PC-3 (cell line): ENCODE results near the gene MXRA7. TPM values are rescaled to one million over a fixed set of nuclear protein-coding genes. Genes with fewer than 3 reads are reported as not detected.

Experiments used
- ATAC-seq: fragments of 200-7000 bp; cut with Tn5 transposase; 2 replicates; pipeline ENCODE4 v1.9.1; 2020; ENCODE audit warnings: mild to moderate bottlenecking, moderate library complexity
- BruUV-seq: library from RNA; stranded (reverse); fragments of 400-500 nt; replicated peaks from 2 replicates; lab custom pipeline; 2021; lab: Mats Ljungman, UMichigan
- CTCF ChIA-PET: fragments of 300-600 bp; sonication (Branson Sonifier 250); formaldehyde crosslinking; loops from one replicate; lab custom pipeline; 2022; ENCODE audit warnings: antibody characterized with exemption; lab: Charles Lee
- POLR2A ChIA-PET: fragments of 300-600 bp; sonication (Branson Sonifier 250); formaldehyde crosslinking; loops from one replicate; lab custom pipeline; 2022; ENCODE audit warnings: antibody characterized with exemption; ENCODE audit not compliant: unreplicated experiment; lab: Charles Lee
- DNase-seq: peaks from one replicate; pipeline ENCODE4 v3.0.0-alpha.2; 2015
- H2AFZ ChIP-seq: fragments of 300-600 bp; sonication (generic); 2 replicates; pipeline ENCODE4 v1.6.0; 2016; ENCODE audit warnings: antibody characterized with exemption, low read length
- H3F3A ChIP-seq: fragments of 300-600 bp; sonication (generic); one replicate; pipeline ENCODE4 v1.6.0; 2017; ENCODE audit warnings: antibody characterized with exemption, low read length, control low read depth, mild to moderate bottlenecking; ENCODE audit not compliant: unreplicated experiment
- H3K27ac ChIP-seq: fragments of 300-600 bp; sonication (generic); 2 replicates; pipeline ENCODE4 v1.5.1; 2016; ENCODE audit warnings: mild to moderate bottlenecking, low read length
- H3K27me3 ChIP-seq: fragments of 300-600 bp; sonication (generic); 2 replicates; pipeline ENCODE4 v1.6.1; 2016; ENCODE audit warnings: low read length, mixed read lengths
- H3K36me3 ChIP-seq: fragments of 300-600 bp; sonication (generic); 2 replicates; pipeline ENCODE4 v1.6.1; 2016; ENCODE audit warnings: low read depth, mixed run types, low read length, mixed read lengths
- H3K4me1 ChIP-seq: fragments of 300-600 bp; sonication (generic); 2 replicates; pipeline ENCODE4 v1.5.1; 2016; ENCODE audit warnings: low read length; ENCODE audit not compliant: insufficient read depth
- H3K4me2 ChIP-seq: fragments of 300-600 bp; sonication (generic); 2 replicates; pipeline ENCODE4 v1.6.0; 2016; ENCODE audit warnings: low read length
- H3K4me3 ChIP-seq: fragments of 300-600 bp; sonication (generic); 2 replicates; pipeline ENCODE4 v1.5.1; 2016; ENCODE audit warnings: mild to moderate bottlenecking, low read length, mixed read lengths
- H3K79me2 ChIP-seq: fragments of 300-600 bp; sonication (generic); 2 replicates; pipeline ENCODE4 v1.6.1; 2017; ENCODE audit warnings: low read length, mixed read lengths
- H3K9ac ChIP-seq: fragments of 300-600 bp; sonication (generic); 2 replicates; pipeline ENCODE4 v1.6.0; 2016; ENCODE audit warnings: mild to moderate bottlenecking, low read length
- H3K9me2 ChIP-seq: fragments of 300-600 bp; sonication (generic); replicated peaks from 2 replicates; pipeline ENCODE4 v1.6.1; 2016; ENCODE audit warnings: mixed run types, low read length, mixed read lengths
- H3K9me3 ChIP-seq: fragments of 300-600 bp; sonication (generic); 2 replicates; pipeline ENCODE4 v1.6.1; 2016; ENCODE audit warnings: low read length, mixed read lengths
- H4K20me1 ChIP-seq: fragments of 300-600 bp; sonication (generic); 2 replicates; pipeline ENCODE4 v1.6.1; 2016; ENCODE audit warnings: low read length, mixed read lengths
- CTCF ChIP-seq: fragments of 300-600 bp; sonication (generic); conservative IDR thresholded peaks from 2 replicates; pipeline ENCODE4 v1.5.1; 2017; ENCODE audit warnings: antibody characterized with exemption, low read depth, mild to moderate bottlenecking, low read length
- EZH2 ChIP-seq: fragments of 300-600 bp; sonication (generic); IDR thresholded peaks from one replicate; pipeline ENCODE4 v1.6.1; 2017; ENCODE audit warnings: antibody characterized with exemption, mild to moderate bottlenecking, low read length; ENCODE audit not compliant: unreplicated experiment
- EZH2phosphoT487 ChIP-seq: fragments of 300-600 bp; sonication (generic); IDR thresholded peaks from 2 replicates; pipeline ENCODE4 v1.6.1; 2018; ENCODE audit warnings: mild to moderate bottlenecking, antibody characterized with exemption, low read length, borderline replicate concordance
- intact Hi-C: fragments of 100-400 bp; cut with micrococcal nuclease; formaldehyde crosslinking; loops from 2 replicates; pipeline ENCODE4 v1.9.0; 2023
- total RNA-seq: library from RNA; depleted of rRNA; stranded (reverse); fragments of >200 nt; gene quantifications from 2 replicates; pipeline ENCODE4 v1.2.3, GENCODE V29; 2014

Gene MXRA7
- total RNA-seq, 1 experiment from 2014 or later = 98.3 TPM

DNA sequence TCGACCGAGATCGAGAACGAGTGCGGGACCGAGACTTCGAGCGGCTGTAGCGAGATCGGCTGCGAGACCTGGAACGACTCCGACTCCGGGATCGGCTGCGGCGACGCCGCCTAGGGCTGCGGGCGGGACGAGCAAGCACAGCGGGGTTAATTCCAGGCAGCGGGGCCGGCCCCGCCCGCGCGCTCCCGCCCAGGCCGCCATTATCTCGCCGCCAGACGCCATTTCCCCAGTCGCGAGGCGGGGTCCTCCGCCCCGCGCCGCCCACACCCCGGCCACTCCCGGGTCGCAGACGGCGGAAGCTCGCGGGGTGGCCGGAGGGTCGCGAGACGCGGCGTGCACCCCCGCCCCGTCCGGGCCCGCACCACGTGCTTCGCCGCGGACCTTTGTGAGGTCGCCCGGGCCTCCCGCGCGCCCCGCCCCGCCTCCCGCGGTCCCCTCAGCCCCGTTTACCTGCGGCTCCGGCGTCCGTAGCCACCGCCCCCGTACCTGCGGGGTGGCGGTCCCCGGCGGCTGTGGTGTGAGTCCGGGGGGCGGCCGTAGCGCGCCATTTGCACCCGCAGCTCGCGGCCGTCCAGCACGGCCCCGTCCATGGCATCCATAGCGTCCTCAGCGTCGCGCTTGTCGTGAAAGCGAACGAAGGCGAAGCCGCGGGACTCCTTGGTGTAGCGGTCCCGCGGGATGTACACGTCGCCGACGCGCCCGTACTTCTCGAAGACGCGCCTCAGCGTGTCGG, 25.8 kb upstream of the MXRA7 start:
- TF ChIP-seq EZH2phosphoT487 = no peak
- TF ChIP-seq EZH2 = no peak
- no peak for TF ChIP-seq CTCF
- peaks cover 44% of the 10 kb centered on the region for H3K36me3 ChIP-seq
- H3K4me2 ChIP-seq = peak overlapping the region; percentile 83
- ChIA-PET POLR2A (interaction anchor here (0.5 kb wide), 1 partner anchor 13 kb away, joined by 3 read pairs; no protein-coding TSS in a partner anchor), CTCF (no interaction called here)
- no peak for DNase-seq
- intact Hi-C loops = loop anchor here (10.0 kb wide), 1 partner anchor 548 kb away; no protein-coding TSS in a partner anchor
- H3K79me2 ChIP-seq = peaks cover 85% of the 10 kb centered on the region
- ATAC-seq = peak; percentile 3
- peak overlapping the region; percentile 98 for H3K9ac ChIP-seq
- H3K4me1 ChIP-seq = peaks cover 37% of the 10 kb centered on the region
- peaks cover 24% of the 10 kb centered on the region for H3F3A ChIP-seq
- H3K27ac ChIP-seq = peak overlapping the region; percentile 64
- no peaks in the 10 kb centered on the region for H3K9me3 ChIP-seq
- peaks cover 45% of the 10 kb centered on the region for H4K20me1 ChIP-seq
- no peaks in the 10 kb centered on the region for H3K9me2 ChIP-seq
- no TSS peak for BruUV-seq
- no peaks in the 10 kb centered on the region for H3K27me3 ChIP-seq
- H2AFZ ChIP-seq = no peak overlapping the region
- peak overlapping the region; percentile 89 for H3K4me3 ChIP-seq

GRCh38 chr17:76735586-76736348, 25.0 kb upstream of the MXRA7 start:
- Histone ChIP-seq H3K27me3 (no peaks in the 10 kb centered on the region), H3K4me1 (peaks cover 37% of the 10 kb centered on the region), H4K20me1 (peaks cover 45% of the 10 kb centered on the region), H3K79me2 (peaks cover 84% of the 10 kb centered on the region), H3K27ac (peak overlapping the region; percentile 64; the same call in 1 of the 2 replicates), H3F3A (peaks cover 24% of the 10 kb centered on the region), H3K9ac (peak overlapping the region; percentile 98), H3K9me2 (no peaks in the 10 kb centered on the region), H3K4me3 (peak overlapping the region; percentile 89), H2AFZ (no peak overlapping the region), H3K9me3 (no peaks in the 10 kb centered on the region), H3K4me2 (peak overlapping the region; percentile 83), H3K36me3 (peaks cover 49% of the 10 kb centered on the region)
- intact Hi-C loops = loop anchor here (1.0 to 10.0 kb wide), 2 partner anchors 8 to 549 kb away; no protein-coding TSS in a partner anchor
- ChIA-PET CTCF (interaction anchor here (0.6 kb wide), 1 partner anchor 137 kb away, joined by 4 read pairs; no protein-coding TSS in a partner anchor), POLR2A (no interaction called here)
- ATAC-seq (no peak), DNase-seq (no peak)
- no peak for TF ChIP-seq EZH2
- TF ChIP-seq CTCF = no peak
- TF ChIP-seq EZH2phosphoT487 = no peak
- BruUV-seq = TSS peak; percentile 31
